Measurements from ENCODE around the gene SDK2. TPM values are rescaled to one million over a fixed set of nuclear protein-coding genes. Genes with fewer than 3 reads are reported as not detected.

SDK2 gene
- total and polyA plus RNA-seq, 2 of the 8 experiments (the other 6 are each of a cell fraction or from before 2014, with no cell fraction given) = 3.9 to 4.1 TPM

- H3K27ac ChIP-seq (ENCODE audit: low read depth, low read length) = no peak overlapping the region
- no peak overlapping the region for H3K4ac ChIP-seq (replicated peaks; ENCODE audit: insufficient read length, low read depth, low read length)
- no peak overlapping the region for H2AFZ ChIP-seq (ENCODE audit: low read length)
- TF ChIP-seq SAP30 (IDR thresholded peaks at IDR 0.05; ENCODE audit: insufficient read depth, insufficient replicate concordance, low read length) (no peak), BRCA1 (IDR thresholded peaks at IDR 0.05; ENCODE audit: low read depth, low read length) (no peak), HDAC6 (IDR thresholded peaks at IDR 0.05; ENCODE audit: low read depth, low read length) (no peak), BACH1 (IDR thresholded peaks at IDR 0.05; ENCODE audit: low read length) (no peak), MAFK (IDR thresholded peaks at IDR 0.05; ENCODE audit: low read depth, low read length) (no peak), GTF2F1 (IDR thresholded peaks at IDR 0.05; ENCODE audit: borderline replicate concordance, low read depth, low read length) (no peak), TAF1 (IDR thresholded peaks at IDR 0.05; ENCODE audit: low read depth, low read length) (no peak), CTBP2 (IDR thresholded peaks at IDR 0.05; ENCODE audit: borderline replicate concordance, insufficient read depth, insufficient read length, low read length) (no peak), POLR2A (IDR thresholded peaks at IDR 0.05; ENCODE audit: control extremely low read depth in 1 of 2, low read depth in 2 of 2, low read length in 2 of 2) (no peak), PHF8 (conservative IDR thresholded peaks at IDR 0.05; ENCODE audit: low read depth, low read length) (no peak), SIRT6 (IDR thresholded peaks at IDR 0.05; ENCODE audit: low read length) (no peak), POU5F1 (IDR thresholded peaks at IDR 0.05; ENCODE audit: low read depth, low read length) (no peak), RFX5 (IDR thresholded peaks at IDR 0.05; ENCODE audit: borderline replicate concordance, low read depth, low read length) (no peak), POLR2AphosphoS5 (IDR thresholded peaks at IDR 0.05; ENCODE audit: low read depth, low read length) (no peak), TAF7 (optimal IDR thresholded peaks at IDR 0.05; ENCODE audit: borderline replicate concordance, low read depth, low read length) (no peak), CHD2 (IDR thresholded peaks at IDR 0.05; ENCODE audit: low read length) (no peak)
- no peak overlapping the region for H3K9ac ChIP-seq (replicated peaks in 1 of 4; ENCODE audit: extremely low read depth in 1 of 4, low read depth in 3 of 4, low read length in 3 of 4)
- no peak overlapping the region for H3K23ac ChIP-seq (ENCODE audit: insufficient read length)
- H3K27me3 ChIP-seq (replicated peaks in 1 of 4; ENCODE audit: control insufficient read depth in 3 of 4, extremely low read depth in 1 of 4, insufficient read depth in 3 of 4, low read length in 3 of 4) = no peaks in the 10 kb centered on the region
- WGBS, 2 experiments (ENCODE audit: extremely low coverage in 1 of 2, insufficient coverage in 1 of 2, insufficient read length in 1 of 2, insufficient replicate concordance in 2 of 2, low coverage in 1 of 2, low lambda C conversion rate in 2 of 2, missing lambda C conversion rate in 1 of 2) = 90% methylated on average over 7 of the region's 7 CpGs; no CpG with 5 or more reads in 1 of the 2 experiments
- no peak overlapping the region for H3K56ac ChIP-seq (replicated peaks; ENCODE audit: insufficient read length, low read depth, low read length)
- no peak overlapping the region for H2AK5ac ChIP-seq (ENCODE audit: low read depth, low read length)
- H2BK120ac ChIP-seq (replicated peaks; ENCODE audit: low read depth, low read length) = no peak overlapping the region
- H3K23me2 ChIP-seq (ENCODE audit: low read depth, low read length) = no peaks in the 10 kb centered on the region; the same call in 1 of the 2 replicates
- no peaks in the 10 kb centered on the region for H3K36me3 ChIP-seq (ENCODE audit: control insufficient read depth in 2 of 4, insufficient read depth in 4 of 4, low read length in 3 of 4)
- H3K4me3 ChIP-seq (ENCODE audit: extremely low read depth in 1 of 4, insufficient read depth in 2 of 4, low read depth in 3 of 4, low read length in 4 of 4) = no peak overlapping the region
- no peak overlapping the region for H2BK12ac ChIP-seq (ENCODE audit: low read depth, low read length)
- no peak overlapping the region for H4K91ac ChIP-seq (replicated peaks; ENCODE audit: insufficient read length, low read length)
- DNase-seq (ENCODE audit: low read depth in 1 of 2, low spot score in 2 of 2) (no peak), FAIRE-seq (no peak)
- no peaks in the 10 kb centered on the region for H3K9me3 ChIP-seq (ENCODE audit: insufficient read depth in 2 of 2, low read depth in 1 of 2, low read length in 1 of 2)
- no peaks in the 10 kb centered on the region for H3K79me1 ChIP-seq (ENCODE audit: low read depth, low read length)
- no peak overlapping the region for H4K8ac ChIP-seq (ENCODE audit: extremely low read depth, insufficient read depth, low read length)
- no peak overlapping the region for H2BK15ac ChIP-seq (ENCODE audit: low read length)
- H2BK5ac ChIP-seq (ENCODE audit: low read depth, low read length) = no peak overlapping the region
- H3K4me2 ChIP-seq (ENCODE audit: insufficient read depth in 1 of 2, low read depth in 2 of 2, low read length in 2 of 2) = no peak overlapping the region
- H3K14ac ChIP-seq (ENCODE audit: insufficient read length) = no peak overlapping the region
- H3K79me2 ChIP-seq (ENCODE audit: control insufficient read depth in 1 of 2, insufficient read depth in 2 of 2, low read length in 2 of 2) = no peaks in the 10 kb centered on the region
- H3K4me1 ChIP-seq (replicated peaks in 1 of 4; ENCODE audit: control insufficient read depth in 3 of 4, insufficient read depth in 4 of 4, low read length in 3 of 4) = peaks cover 4 to 13% (median 9%) of the 10 kb centered on the region in 4 experiments; a peak in 6 of 7 replicates
- no peak overlapping the region for H3K18ac ChIP-seq (ENCODE audit: extremely low read depth, low read length)
- H4K20me1 ChIP-seq (replicated peaks in 1 of 2; ENCODE audit: control insufficient read depth in 1 of 2, insufficient read depth in 2 of 2, low read length in 2 of 2) = no peaks in the 10 kb centered on the region
- CTCF ChIA-PET (ENCODE audit: partially characterized antibody) = interaction anchor here (1.0 kb wide), 2 partner anchors 10 to 72 kb away, joined by 3 read pairs; no protein-coding TSS in a partner anchor
- POLR2A ChIA-PET (ENCODE audit: partially characterized antibody) = no interaction called here
- H2BK20ac ChIP-seq (ENCODE audit: low read length) = no peak overlapping the region
- H4K5ac ChIP-seq (ENCODE audit: insufficient read length, low read depth, low read length) = no peak overlapping the region
Measured at GRCh38 chr17:73327676-73328075, 316.6 kb downstream of the SDK2 start.
